WTC11 (cell line): ENCODE results near the gene ADAMTS19.

Source experiments
- ATF3 ChIP-seq: sonication (generic); formaldehyde crosslinking; conservative IDR thresholded peaks from 2 replicates; pipeline ENCODE4 v1.8.1; 2022; ENCODE audit warnings: mild to moderate bottlenecking, missing genetic modification reagents
- CBFB ChIP-seq: sonication (generic); formaldehyde crosslinking; IDR thresholded peaks from 2 replicates; pipeline ENCODE4 v1.8.1; 2022; ENCODE audit warnings: mild to moderate bottlenecking, low read depth, missing genetic modification reagents
- CREB1 ChIP-seq: sonication (generic); formaldehyde crosslinking; IDR thresholded peaks from 2 replicates; pipeline ENCODE4 v1.8.0; 2023; ENCODE audit warnings: mild to moderate bottlenecking, missing genetic modification reagents
- MXD4 ChIP-seq: fragments of 250-450 bp; sonication (Bioruptor Pico); IDR thresholded peaks from 2 replicates; pipeline ENCODE4 v1.8.0; 2021; ENCODE audit warnings: mild to moderate bottlenecking, moderate library complexity, borderline replicate concordance
- NFYB ChIP-seq: sonication (generic); formaldehyde crosslinking; conservative IDR thresholded peaks from 2 replicates; pipeline ENCODE4 v1.8.0; 2022; ENCODE audit warnings: low read depth, missing genetic modification reagents
- NR1H2 ChIP-seq: sonication (generic); formaldehyde crosslinking; IDR thresholded peaks from 2 replicates; pipeline ENCODE4 v1.9.0; 2021; ENCODE audit warnings: mild to moderate bottlenecking, moderate library complexity, missing genetic modification reagents
- TF ChIP-seq, protein P1 (sequence below): fragments of 200-600 bp; IDR thresholded peaks from 2 replicates; pipeline ENCODE4 v1.8.0; 2022; ENCODE audit warnings: antibody characterized with exemption

DNA sequence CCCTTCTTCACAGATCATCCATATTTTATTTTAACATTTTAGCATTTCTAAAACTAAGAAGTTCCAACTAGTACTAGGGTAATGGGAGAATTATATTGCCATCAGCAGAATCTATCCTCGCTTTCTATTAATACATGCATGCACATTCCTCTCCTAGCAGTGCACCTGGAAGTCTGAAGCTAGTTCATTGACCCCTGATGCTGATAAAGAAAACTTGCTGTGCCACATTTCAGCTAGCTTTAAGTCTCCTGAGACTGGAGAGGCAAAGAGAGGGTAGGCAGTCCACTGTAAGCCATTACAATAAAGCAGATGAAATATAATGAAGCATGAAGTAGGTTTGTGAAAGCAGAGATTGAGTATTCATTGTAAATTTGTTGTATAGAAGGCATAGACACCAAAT is 303.6 kb downstream of the ADAMTS19 start:
- TF ChIP-seq CBFB (no peak), MXD4 (no peak), NR1H2 (CRISPR knock-in tag) (no peak), NFYB (CRISPR knock-in tag) (no peak), ATF3 (CRISPR knock-in tag) (no peak), CREB1 (CRISPR knock-in tag) (no peak)
- TF ChIP-seq, protein P1, sequence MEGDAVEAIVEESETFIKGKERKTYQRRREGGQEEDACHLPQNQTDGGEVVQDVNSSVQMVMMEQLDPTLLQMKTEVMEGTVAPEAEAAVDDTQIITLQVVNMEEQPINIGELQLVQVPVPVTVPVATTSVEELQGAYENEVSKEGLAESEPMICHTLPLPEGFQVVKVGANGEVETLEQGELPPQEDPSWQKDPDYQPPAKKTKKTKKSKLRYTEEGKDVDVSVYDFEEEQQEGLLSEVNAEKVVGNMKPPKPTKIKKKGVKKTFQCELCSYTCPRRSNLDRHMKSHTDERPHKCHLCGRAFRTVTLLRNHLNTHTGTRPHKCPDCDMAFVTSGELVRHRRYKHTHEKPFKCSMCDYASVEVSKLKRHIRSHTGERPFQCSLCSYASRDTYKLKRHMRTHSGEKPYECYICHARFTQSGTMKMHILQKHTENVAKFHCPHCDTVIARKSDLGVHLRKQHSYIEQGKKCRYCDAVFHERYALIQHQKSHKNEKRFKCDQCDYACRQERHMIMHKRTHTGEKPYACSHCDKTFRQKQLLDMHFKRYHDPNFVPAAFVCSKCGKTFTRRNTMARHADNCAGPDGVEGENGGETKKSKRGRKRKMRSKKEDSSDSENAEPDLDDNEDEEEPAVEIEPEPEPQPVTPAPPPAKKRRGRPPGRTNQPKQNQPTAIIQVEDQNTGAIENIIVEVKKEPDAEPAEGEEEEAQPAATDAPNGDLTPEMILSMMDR = no peak
